HepG2 (cell line): Measurements from ENCODE around the gene FER1L5. TPM values are rescaled to one million over a fixed set of nuclear protein-coding genes. Genes with fewer than 3 reads are reported as not detected.

Experiments
- BCL6 ChIP-seq: IDR thresholded peaks from 2 replicates; pipeline ENCODE4 v1.6.1; 2016; ENCODE audit warnings: missing genetic modification reagents, missing compliant biosample characterization
- CTCF ChIP-seq: sonication (generic); formaldehyde crosslinking; IDR thresholded peaks from 2 replicates; pipeline ENCODE4 v1.5.0; 2020; ENCODE audit warnings: mild to moderate bottlenecking, missing genetic modification reagents, moderate library complexity
- E2F5 ChIP-seq: sonication (generic); formaldehyde crosslinking; conservative IDR thresholded peaks from 2 replicates; pipeline ENCODE4 v1.4.0; 2020; ENCODE audit warnings: missing genetic modification reagents
- ESRRA ChIP-seq: sonication (generic); formaldehyde crosslinking; IDR thresholded peaks from 2 replicates; pipeline ENCODE4 v1.5.1; 2020; ENCODE audit warnings: mild to moderate bottlenecking, low read depth, missing genetic modification reagents
- IKZF4 ChIP-seq: sonication (generic); formaldehyde crosslinking; IDR thresholded peaks from 2 replicates; pipeline ENCODE4 v1.5.1; 2020; ENCODE audit warnings: borderline replicate concordance, mild to moderate bottlenecking, low read depth, missing genetic modification reagents; ENCODE audit errors: not compliant biosample characterization
- PAWR ChIP-seq: sonication (generic); formaldehyde crosslinking; IDR thresholded peaks from 2 replicates; pipeline ENCODE4 v1.4.0; 2020; ENCODE audit warnings: missing genetic modification reagents, mild to moderate bottlenecking, borderline replicate concordance
- POLR2AphosphoS5 ChIP-seq: IDR thresholded peaks from 2 replicates; pipeline ENCODE4 v1.6.1; 2012; ENCODE audit warnings: low read depth, low read length
- RXRB ChIP-seq: IDR thresholded peaks from 2 replicates; pipeline ENCODE4 v1.6.1; 2016; ENCODE audit warnings: borderline replicate concordance, missing genetic modification reagents, missing compliant biosample characterization
- SMARCC2 ChIP-seq: fragments of 450-650 bp; IDR thresholded peaks from 2 replicates; pipeline ENCODE4 v1.6.1; 2017; ENCODE audit warnings: antibody characterized with exemption, mild to moderate bottlenecking
- SP2 ChIP-seq: sonication (generic); formaldehyde crosslinking; IDR thresholded peaks from 2 replicates; pipeline ENCODE4 v1.5.1; 2020; ENCODE audit warnings: mild to moderate bottlenecking, missing genetic modification reagents
- TBX3 ChIP-seq: fragments of 450-650 bp; IDR thresholded peaks from 2 replicates; pipeline ENCODE4 v1.6.1; 2017; ENCODE audit warnings: antibody characterized with exemption, mild to moderate bottlenecking, inconsistent platforms, borderline replicate concordance
- ZNF260 ChIP-seq: sonication (generic); formaldehyde crosslinking; IDR thresholded peaks from 2 replicates; pipeline ENCODE4 v1.4.0; 2020; ENCODE audit warnings: missing genetic modification reagents, low read depth, mild to moderate bottlenecking, borderline replicate concordance
- ZNF280B ChIP-seq: sonication (generic); formaldehyde crosslinking; IDR thresholded peaks from 2 replicates; pipeline ENCODE4 v1.5.0; 2020; ENCODE audit warnings: missing genetic modification reagents, mild to moderate bottlenecking, borderline replicate concordance
- ZNF441 ChIP-seq: sonication (generic); formaldehyde crosslinking; IDR thresholded peaks from 2 replicates; pipeline ENCODE4 v1.7.0; 2021; ENCODE audit warnings: missing genetic modification reagents, borderline replicate concordance
- ZNF446 ChIP-seq: sonication (generic); formaldehyde crosslinking; IDR thresholded peaks from 2 replicates; pipeline ENCODE4 v1.5.0; 2020; ENCODE audit warnings: mild to moderate bottlenecking, missing genetic modification reagents
- ZNF543 ChIP-seq: sonication (generic); formaldehyde crosslinking; IDR thresholded peaks from 2 replicates; pipeline ENCODE4 v1.4.0; 2020; ENCODE audit warnings: mild to moderate bottlenecking, missing genetic modification reagents
- ZNF589 ChIP-seq: sonication (generic); formaldehyde crosslinking; conservative IDR thresholded peaks from 2 replicates; pipeline ENCODE4 v1.8.0; 2022; ENCODE audit warnings: mild to moderate bottlenecking, moderate library complexity, missing genetic modification reagents
- ZNF672 ChIP-seq: sonication (generic); formaldehyde crosslinking; IDR thresholded peaks from 2 replicates; pipeline ENCODE4 v1.8.1; 2022; ENCODE audit warnings: missing genetic modification reagents
- ZNF674 ChIP-seq: sonication (generic); formaldehyde crosslinking; IDR thresholded peaks from 2 replicates; pipeline ENCODE4 v1.5.0; 2020; ENCODE audit warnings: low read depth, mild to moderate bottlenecking, missing genetic modification reagents
- polyA plus RNA-seq, 8 experiments: library from polyadenylated mRNA; depleted of rRNA in 3 of 8; stranded (reverse) in 7 of 8; unstranded in 1 of 8; fragments of >200 nt; fragmentation: Illumina TruSeq in 4 of 8; extraction: Trizol in 4 of 8; gene quantifications; 2 replicates each; pipeline versions ENCODE4 v1.2.1 to v1.2.3, GENCODE V29; 2011 to 2016; ENCODE audit warnings: low read depth in 4 of 8, missing spikeins in 1 of 8, mixed read lengths in 1 of 8; ENCODE audit not compliant: insufficient read depth in 1 of 8
- total RNA-seq, 5 experiments: library from RNA; depleted of rRNA; stranded (reverse); fragments of >200 nt; fragmentation: Illumina TruSeq; extraction: Trizol; gene quantifications; 2 replicates each; pipeline ENCODE4 v1.2.3, GENCODE V29; 2016; ENCODE audit warnings: low read depth in 1 of 5
- TF ChIP-seq, protein P1 (sequence below): IDR thresholded peaks from 2 replicates; pipeline ENCODE4 v1.6.1; 2016; ENCODE audit warnings: low read depth
- TF ChIP-seq, protein P2 (sequence below): sonication (generic); formaldehyde crosslinking; IDR thresholded peaks from 2 replicates; pipeline ENCODE4 v1.8.1; 2023; ENCODE audit warnings: mild to moderate bottlenecking, missing genetic modification reagents

FER1L5 gene
- total and polyA plus RNA-seq, 2 of the 13 experiments (the other 11 are each of a cell fraction or from before 2014, with no cell fraction given), result 0.02 to 0.08 TPM

DNA sequence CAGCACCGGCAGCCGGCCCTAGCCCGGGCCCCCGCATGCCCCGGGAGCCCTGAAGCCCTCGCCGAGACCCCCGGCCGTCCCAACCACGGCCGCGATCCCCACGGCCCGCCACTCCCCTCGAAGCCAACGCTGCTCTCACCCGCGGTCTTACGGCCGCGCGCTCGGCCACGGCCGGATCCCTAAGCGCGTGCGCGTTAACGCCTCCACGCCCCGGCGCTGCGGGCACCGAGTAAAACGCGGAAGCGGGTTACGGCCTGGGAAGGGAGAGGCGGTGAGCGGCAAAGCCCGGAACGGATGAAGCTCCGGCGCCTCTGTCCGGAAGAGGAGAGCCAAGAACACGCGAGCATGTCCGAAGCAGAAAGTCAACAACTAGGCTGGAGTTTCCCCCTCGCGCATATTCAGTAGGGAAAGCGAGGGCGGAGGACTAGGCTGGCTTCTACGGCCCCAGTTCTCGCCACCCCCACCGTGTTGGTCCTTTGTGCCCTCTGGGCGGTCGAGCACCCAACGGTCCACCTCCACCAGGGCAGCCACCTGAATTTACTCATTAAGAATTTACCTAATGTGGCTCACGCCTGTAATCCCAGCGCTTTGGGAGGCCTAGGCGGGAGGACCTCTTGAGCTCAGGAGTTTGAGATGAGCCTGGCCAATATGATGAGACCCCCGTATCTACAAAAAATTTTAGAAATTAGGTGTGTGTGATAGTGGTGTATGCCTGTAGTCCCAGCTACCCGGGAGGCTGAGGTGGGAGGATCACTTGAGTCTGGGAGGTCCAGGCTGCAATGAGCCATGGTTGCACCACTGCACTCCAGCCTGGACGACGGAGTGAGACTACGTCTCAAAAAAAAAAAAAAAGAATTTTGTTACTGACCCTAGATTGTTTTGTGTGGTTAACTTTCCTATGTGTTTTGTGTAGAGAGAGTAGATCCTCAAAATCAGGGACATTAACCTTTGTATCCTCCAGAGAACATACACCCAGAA is 4.1 kb upstream of the FER1L5 start, which contains the start of gene KANSL3 (continued):
- TF ChIP-seq TBX3 (peak; percentile 92), ESRRA (peak; percentile 82), ZNF589 (peak; percentile 100), ZNF441 (peak; percentile 79; the same call in 1 of the 2 replicates), ZNF672 (CRISPR knock-in tag) (peak; percentile 98), ZNF260 (CRISPR knock-in tag) (0 out of 2 replicates have a peak, but pooled peaks have one; percentile 31), ZNF543 (CRISPR knock-in tag) (peak; percentile 96; the same call in 1 of the 2 replicates), RXRB (CRISPR knock-in tag) (peak; percentile 89), E2F5 (CRISPR knock-in tag) (peak; percentile 61; the same call in 1 of the 2 replicates), PAWR (peak; percentile 66; the same call in 1 of the 2 replicates), BCL6 (CRISPR knock-in tag) (peak; percentile 82; the same call in 1 of the 2 replicates), ZNF446 (CRISPR knock-in tag) (peak; percentile 84; the same call in 1 of the 2 replicates), POLR2AphosphoS5 (peak; percentile 98), ZNF280B (peak; percentile 93), SMARCC2 (no peak), CTCF (CRISPR knock-in tag) (peak; percentile 45), IKZF4 (CRISPR knock-in tag) (peak; percentile 99), SP2 (CRISPR knock-in tag) (0 out of 2 replicates have a peak, but pooled peaks have one; percentile 44), ZNF674 (peak; percentile 46; the same call in 1 of the 2 replicates)
- TF ChIP-seq, protein P1, sequence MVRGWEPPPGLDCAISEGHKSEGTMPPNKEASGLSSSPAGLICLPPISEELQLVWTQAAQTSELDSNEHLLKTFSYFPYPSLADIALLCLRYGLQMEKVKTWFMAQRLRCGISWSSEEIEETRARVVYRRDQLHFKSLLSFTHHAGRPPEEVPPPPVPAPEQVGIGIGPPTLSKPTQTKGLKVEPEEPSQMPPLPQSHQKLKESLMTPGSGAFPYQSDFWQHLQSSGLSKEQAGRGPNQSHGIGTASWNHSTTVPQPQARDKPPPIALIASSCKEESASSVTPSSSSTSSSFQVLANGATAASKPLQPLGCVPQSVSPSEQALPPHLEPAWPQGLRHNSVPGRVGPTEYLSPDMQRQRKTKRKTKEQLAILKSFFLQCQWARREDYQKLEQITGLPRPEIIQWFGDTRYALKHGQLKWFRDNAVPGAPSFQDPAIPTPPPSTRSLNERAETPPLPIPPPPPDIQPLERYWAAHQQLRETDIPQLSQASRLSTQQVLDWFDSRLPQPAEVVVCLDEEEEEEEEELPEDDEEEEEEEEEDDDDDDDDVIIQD (CRISPR knock-in tag), result peak; percentile 81
- TF ChIP-seq, protein P2, sequence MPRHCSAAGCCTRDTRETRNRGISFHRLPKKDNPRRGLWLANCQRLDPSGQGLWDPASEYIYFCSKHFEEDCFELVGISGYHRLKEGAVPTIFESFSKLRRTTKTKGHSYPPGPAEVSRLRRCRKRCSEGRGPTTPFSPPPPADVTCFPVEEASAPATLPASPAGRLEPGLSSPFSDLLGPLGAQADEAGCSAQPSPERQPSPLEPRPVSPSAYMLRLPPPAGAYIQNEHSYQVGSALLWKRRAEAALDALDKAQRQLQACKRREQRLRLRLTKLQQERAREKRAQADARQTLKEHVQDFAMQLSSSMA (CRISPR knock-in tag), result peak; percentile 59; the same call in 1 of the 2 replicates
